Upper lobe of left lung (tissue), 6 donors: Measurements from ENCODE around the gene VEPH1. TPM values are rescaled to one million over a fixed set of nuclear protein-coding genes. Genes with fewer than 3 reads are reported as not detected.

ENCODE experiments used
- ATAC-seq, 2 donors: fragments of 200-7000 bp; cut with Tn5 transposase; one replicate each; pipeline ENCODE4 v1.9.1; 2022; ENCODE audit warnings: mild to moderate bottlenecking in 2 of 2, moderate library complexity in 2 of 2; ENCODE audit not compliant: low FRiP score in 2 of 2
- DNase-seq, 2 donors: peaks; one replicate each; pipeline ENCODE4 v3.0.0-alpha.2; 2019 to 2020
- H3K27ac ChIP-seq, 4 donors: fragments of 200-600 bp; sonication (generic); one replicate each; pipeline ENCODE4 v1.5.1; 2016 to 2019
- H3K27me3 ChIP-seq, 4 donors: fragments of 200-600 bp; sonication (generic); one replicate each; pipeline ENCODE4 v1.5.1; 2017 to 2019
- H3K36me3 ChIP-seq, 4 donors: fragments of 200-600 bp; sonication (generic); one replicate each; pipeline ENCODE4 v1.5.1; 2016 to 2019
- H3K4me1 ChIP-seq, 4 donors: fragments of 200-600 bp; sonication (generic); one replicate each; pipeline ENCODE4 v1.5.1; 2018 to 2019
- H3K4me3 ChIP-seq, 4 donors: fragments of 200-600 bp; sonication (generic); one replicate each; pipeline ENCODE4 v1.5.1; 2017 to 2019; ENCODE audit warnings: mild to moderate bottlenecking in 2 of 4, moderate library complexity in 1 of 4
- H3K9me3 ChIP-seq, 4 donors: fragments of 200-600 bp; sonication (generic); one replicate each; pipeline ENCODE4 v1.5.1; 2018 to 2019
- EP300 ChIP-seq, 4 donors: sonication (generic); formaldehyde crosslinking; IDR thresholded peaks; one replicate each; pipeline ENCODE4 v1.5.1; 2017; ENCODE audit warnings: antibody characterized with exemption in 4 of 4, control low read depth in 2 of 4
- POLR2A ChIP-seq, 4 donors: fragments of 450-650 bp; IDR thresholded peaks; one replicate each; pipeline ENCODE4 v1.5.1; 2016 to 2017; ENCODE audit warnings: antibody characterized with exemption in 4 of 4, mild to moderate bottlenecking in 2 of 4
- POLR2AphosphoS5 ChIP-seq, 2 donors: sonication (generic); formaldehyde crosslinking; IDR thresholded peaks; one replicate each; pipeline ENCODE4 v1.5.1; 2017; ENCODE audit warnings: antibody characterized with exemption in 2 of 2
- WGBS, 2 donors: methylation state at CpG; one replicate each; pipeline ENCODE4 v1.1.5; 2017 to 2018; 5-methylcytosine and 5-hydroxymethylcytosine counted together
- total RNA-seq, 6 donors: library from RNA; depleted of rRNA in 4 of 6; stranded (reverse); fragments of >200 nt in 4 of 6; gene quantifications; one replicate each; pipeline versions ENCODE4 v1.1.0 to v1.2.1, GENCODE V29; 2016 to 2021
- TF ChIP-seq, protein P1 (sequence below), 6 experiments: fragments of 450-650 bp in 4 of 6; fragments of 200-600 bp in 2 of 6; sonication (generic) in 2 of 6; IDR thresholded peaks; one replicate each; pipeline ENCODE4 v1.5.1; 2016 to 2019; ENCODE audit warnings: antibody characterized with exemption in 6 of 6
- donor health status: DM: no; HTN: no; CAD: no; lungs with moderate emphysema.
- donor health status: DM: no; HTN: yes; CAD: no; lungs with severe emphysema.

The VEPH1 gene
- total RNA-seq, 6 donors from 2014 or later: 78.6 to 229 (median 178) TPM

DNA sequence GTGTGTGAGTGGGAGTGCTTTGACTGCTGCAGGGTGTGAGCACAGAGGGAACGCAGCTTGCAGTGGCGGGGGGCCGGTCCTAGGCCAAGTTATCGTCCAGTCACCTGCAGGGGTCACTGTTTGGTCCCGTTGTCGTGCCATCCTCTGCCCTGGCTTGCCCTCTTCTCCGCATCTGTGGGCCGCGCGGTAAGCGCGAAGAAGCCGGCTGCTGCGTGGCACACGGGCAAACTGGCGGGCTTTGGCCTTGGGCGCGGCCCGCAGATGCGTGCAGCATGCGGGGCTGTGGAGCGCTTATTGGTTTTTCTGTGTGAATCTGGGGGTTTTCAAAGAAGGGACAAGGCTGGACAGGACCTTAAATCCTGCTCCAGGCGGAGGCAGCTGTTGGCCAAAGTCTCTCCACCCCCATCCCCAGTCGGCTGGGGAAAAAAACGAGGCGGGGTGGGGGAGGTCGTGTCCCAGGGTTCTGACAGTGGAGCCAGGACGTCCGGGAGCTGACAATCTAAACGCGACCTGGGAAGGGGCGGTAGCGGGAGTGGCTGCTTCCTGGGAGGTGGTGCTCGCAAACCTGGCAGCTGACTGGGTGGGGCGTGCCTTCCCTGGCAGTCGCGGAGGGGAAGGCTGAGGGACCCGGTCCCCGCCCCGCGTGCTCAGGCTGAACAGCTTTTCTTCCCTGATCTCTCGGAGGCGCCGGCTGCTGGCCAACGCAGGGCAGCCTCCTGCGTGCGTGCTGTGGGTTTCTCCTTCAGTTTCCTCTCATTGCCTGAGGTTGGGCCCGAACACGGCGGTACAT lies 39.7 kb upstream of the VEPH1 start:
- 10 to 17% methylated on average over 25 to 50 of the region's 50 CpGs for WGBS, 2 donors

DNA sequence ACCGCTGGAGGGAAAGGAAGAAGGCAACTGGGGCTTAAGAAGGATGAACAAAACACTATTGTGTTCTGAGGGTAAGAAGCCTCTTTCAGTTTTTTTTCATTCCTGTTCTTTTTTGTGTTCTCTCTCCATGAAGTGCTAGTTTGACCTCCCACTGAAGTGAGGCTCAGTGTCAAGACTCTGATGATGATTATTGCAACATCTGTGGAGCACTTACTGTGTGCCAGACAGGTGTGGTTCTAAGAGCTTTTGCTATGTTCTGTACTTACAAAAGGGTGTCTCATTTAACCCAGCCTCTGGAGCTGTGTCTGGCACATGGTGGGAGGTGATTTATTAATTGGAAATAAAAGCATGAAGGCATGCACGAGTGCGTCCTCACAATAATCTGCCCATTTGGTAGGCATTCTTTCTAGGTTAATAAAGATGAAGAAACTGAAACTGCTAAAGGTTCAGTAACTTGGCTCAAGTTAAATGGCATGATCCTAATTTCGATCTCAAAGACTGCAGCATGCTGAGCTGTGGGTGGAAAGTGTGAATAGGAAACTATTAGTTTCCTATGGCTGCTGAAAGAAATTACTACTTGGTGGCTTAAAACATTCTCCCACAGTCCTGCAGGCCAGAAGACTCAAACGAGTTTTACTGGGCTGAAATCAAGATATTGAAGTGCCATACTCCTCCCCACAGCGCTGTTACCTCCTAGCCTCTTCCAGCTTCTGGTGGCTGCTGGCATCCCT lies 38.5 kb upstream of the VEPH1 start:
- DNase-seq (no peak), ATAC-seq (no peak)
- peaks cover 0 to 11% (median 2%) of the 10 kb centered on the region in 4 donors for H3K9me3 ChIP-seq
- no peak overlapping the region for H3K4me3 ChIP-seq
- TF ChIP-seq EP300 (IDR thresholded peaks at IDR 0.05) (no peak), POLR2A (IDR thresholded peaks at IDR 0.05) (no peak), POLR2AphosphoS5 (IDR thresholded peaks at IDR 0.05) (no peak)
- TF ChIP-seq, protein P1, sequence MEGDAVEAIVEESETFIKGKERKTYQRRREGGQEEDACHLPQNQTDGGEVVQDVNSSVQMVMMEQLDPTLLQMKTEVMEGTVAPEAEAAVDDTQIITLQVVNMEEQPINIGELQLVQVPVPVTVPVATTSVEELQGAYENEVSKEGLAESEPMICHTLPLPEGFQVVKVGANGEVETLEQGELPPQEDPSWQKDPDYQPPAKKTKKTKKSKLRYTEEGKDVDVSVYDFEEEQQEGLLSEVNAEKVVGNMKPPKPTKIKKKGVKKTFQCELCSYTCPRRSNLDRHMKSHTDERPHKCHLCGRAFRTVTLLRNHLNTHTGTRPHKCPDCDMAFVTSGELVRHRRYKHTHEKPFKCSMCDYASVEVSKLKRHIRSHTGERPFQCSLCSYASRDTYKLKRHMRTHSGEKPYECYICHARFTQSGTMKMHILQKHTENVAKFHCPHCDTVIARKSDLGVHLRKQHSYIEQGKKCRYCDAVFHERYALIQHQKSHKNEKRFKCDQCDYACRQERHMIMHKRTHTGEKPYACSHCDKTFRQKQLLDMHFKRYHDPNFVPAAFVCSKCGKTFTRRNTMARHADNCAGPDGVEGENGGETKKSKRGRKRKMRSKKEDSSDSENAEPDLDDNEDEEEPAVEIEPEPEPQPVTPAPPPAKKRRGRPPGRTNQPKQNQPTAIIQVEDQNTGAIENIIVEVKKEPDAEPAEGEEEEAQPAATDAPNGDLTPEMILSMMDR (IDR thresholded peaks at IDR 0.05): no peak
- H3K4me1 ChIP-seq: peaks cover 0 to 14% (median 2%) of the 10 kb centered on the region in 4 donors
- peak overlapping the region in 1 of 4 donors; percentile 40 for H3K27ac ChIP-seq
- 75 to 78% methylated on average over 6 of the region's 6 CpGs for WGBS, 2 donors
- H3K36me3 ChIP-seq: no peaks in the 10 kb centered on the region
- H3K27me3 ChIP-seq: no peaks in the 10 kb centered on the region

More for the DNA sequence above, 39.7 kb upstream of the VEPH1 start:
- TF ChIP-seq, protein P1 (IDR thresholded peaks at IDR 0.05): peak in 1 of 6 experiments; percentile 11
- TF ChIP-seq EP300 (IDR thresholded peaks at IDR 0.05) (no peak), POLR2AphosphoS5 (IDR thresholded peaks at IDR 0.05) (peak in 1 of 2 donors; percentile 47), POLR2A (IDR thresholded peaks at IDR 0.05) (peak in 1 of 4 donors; percentile 42)
- no peaks in the 10 kb centered on the region for H3K27me3 ChIP-seq
- ATAC-seq (peak; percentile 88 to 90), DNase-seq (peak; percentile 85 to 91)
- peaks cover 0 to 11% (median 2%) of the 10 kb centered on the region in 4 donors for H3K9me3 ChIP-seq
- H3K4me1 ChIP-seq: peaks cover 0 to 14% (median 2%) of the 10 kb centered on the region in 4 donors
- peak overlapping the region in 3 of 4 donors; percentile 26 to 40 (median 28) for H3K27ac ChIP-seq
- no peaks in the 10 kb centered on the region for H3K36me3 ChIP-seq
- H3K4me3 ChIP-seq: peak overlapping the region in 3 of 4 donors; percentile 32 to 46 (median 44)

DNA sequence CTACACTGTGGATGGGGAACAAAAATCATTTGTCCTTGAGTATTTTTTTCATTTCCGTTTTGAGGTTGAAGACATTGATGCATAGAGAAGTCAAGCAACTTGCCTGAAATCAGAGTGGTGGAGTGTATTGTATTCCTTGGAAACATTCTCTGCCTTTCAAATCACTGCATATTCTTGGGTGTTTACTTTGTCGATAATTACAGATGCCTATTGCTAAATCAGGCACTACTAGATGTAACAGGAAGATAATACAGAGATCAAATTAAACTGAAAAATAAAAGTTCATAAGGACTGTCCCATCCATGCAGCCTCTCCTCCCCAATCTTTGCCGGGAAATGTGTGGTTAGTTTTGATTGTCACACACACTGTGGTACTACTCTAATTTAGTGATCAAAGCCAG lies 37.4 kb upstream of the VEPH1 start:
- Histone ChIP-seq H3K4me3 (no peak overlapping the region), H3K27me3 (no peaks in the 10 kb centered on the region), H3K36me3 (no peaks in the 10 kb centered on the region), H3K4me1 (peaks cover 0 to 14% (median 2%) of the 10 kb centered on the region in 4 donors), H3K9me3 (peaks cover 0 to 11% (median 2%) of the 10 kb centered on the region in 4 donors), H3K27ac (no peak overlapping the region)
- 51 to 73% methylated on average over 3 of the region's 3 CpGs for WGBS, 2 donors
- DNase-seq (no peak), ATAC-seq (no peak)
- TF ChIP-seq POLR2AphosphoS5 (IDR thresholded peaks at IDR 0.05) (no peak), EP300 (IDR thresholded peaks at IDR 0.05) (no peak), POLR2A (IDR thresholded peaks at IDR 0.05) (no peak)
- TF ChIP-seq, protein P1 (IDR thresholded peaks at IDR 0.05): no peak

DNA sequence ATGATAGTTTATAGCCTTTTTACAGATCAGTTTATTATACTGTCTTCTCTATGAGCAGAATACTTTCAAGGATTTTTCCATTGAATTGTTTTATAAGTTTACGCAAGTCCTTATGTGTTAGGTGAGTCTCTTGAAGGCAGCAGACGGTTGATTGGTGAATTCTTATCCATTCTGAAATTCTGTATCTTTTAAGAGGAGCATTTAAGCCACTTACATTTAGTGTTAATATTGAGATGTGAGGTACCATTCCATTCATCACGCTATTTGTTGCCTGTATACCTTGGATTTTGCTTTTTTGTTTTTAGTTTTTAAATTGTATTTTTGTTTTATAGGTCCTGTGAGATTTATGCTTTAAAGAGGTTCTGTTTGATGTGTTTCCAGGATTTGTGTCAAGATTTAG lies 32.5 kb upstream of the VEPH1 start:
- DNase-seq: no peak
- no peaks in the 10 kb centered on the region for H3K9me3 ChIP-seq
- H3K36me3 ChIP-seq: no peaks in the 10 kb centered on the region
- no peak for ATAC-seq
- no peaks in the 10 kb centered on the region for H3K27me3 ChIP-seq
- H3K4me3 ChIP-seq: no peak overlapping the region
- no peak overlapping the region for H3K27ac ChIP-seq
- TF ChIP-seq EP300 (IDR thresholded peaks at IDR 0.05) (no peak), POLR2AphosphoS5 (IDR thresholded peaks at IDR 0.05) (no peak), POLR2A (IDR thresholded peaks at IDR 0.05) (no peak)
- TF ChIP-seq, protein P1 (IDR thresholded peaks at IDR 0.05): no peak
- H3K4me1 ChIP-seq: peaks cover 0 to 6% (median 3%) of the 10 kb centered on the region in 4 donors
- 93 to 95% methylated on average over 3 of the region's 3 CpGs for WGBS, 2 donors
